HG02840 (cell line): ENCODE results near the gene CCDC6.
"Not testable (repeated sequence)": the region's sequence is repeated elsewhere in the genome, so short reads cannot be mapped to it uniquely, and the experiment has no call there.

Experiments
- ATAC-seq: cut with Tn5 transposase; IDR thresholded peaks from one replicate; pipeline ENCODE4 v1.9.1; 2021; ENCODE audit warnings: mild to moderate bottlenecking, moderate library complexity, moderate number of reproducible peaks; ENCODE audit not compliant: unreplicated experiment, low FRiP score

Gene CCDC6

DNA sequence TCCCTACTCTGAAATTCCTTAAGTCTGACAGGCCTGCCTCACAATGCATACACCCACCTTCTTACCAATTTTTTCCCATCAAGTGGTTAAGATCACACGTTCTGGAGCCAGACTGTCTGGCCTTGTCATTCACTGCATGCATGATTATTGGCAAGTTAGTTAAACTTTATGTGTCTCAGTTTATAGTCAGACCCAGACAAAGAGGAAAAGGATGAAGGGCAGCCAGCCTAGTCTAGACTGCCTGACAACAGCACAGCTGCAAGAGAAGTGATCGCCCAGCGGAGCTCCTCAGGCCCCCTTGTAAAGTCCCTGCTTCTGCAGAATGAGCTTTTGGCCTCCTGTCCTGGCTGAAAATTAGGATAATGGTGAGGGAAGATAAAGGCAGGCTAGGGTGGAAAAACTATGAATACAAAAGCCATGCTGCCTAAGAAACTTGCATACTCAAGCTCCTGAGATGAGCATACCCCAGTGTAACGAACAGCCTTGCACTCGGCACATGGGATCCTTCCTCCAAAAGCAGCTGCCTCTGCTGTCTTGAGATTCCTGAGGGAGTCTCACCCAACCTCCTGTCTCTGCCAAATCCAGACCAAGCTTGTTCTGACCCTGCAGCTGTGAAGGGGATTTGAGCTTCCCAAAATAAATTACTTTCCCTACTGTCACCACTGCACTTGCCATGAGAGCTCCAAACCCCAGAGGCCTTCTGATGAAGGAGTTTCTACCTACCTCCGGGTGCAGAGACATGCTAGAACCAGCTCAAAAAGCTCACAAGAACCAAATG, 126.4 kb downstream of the CCDC6 start:
- no peak for ATAC-seq

DNA sequence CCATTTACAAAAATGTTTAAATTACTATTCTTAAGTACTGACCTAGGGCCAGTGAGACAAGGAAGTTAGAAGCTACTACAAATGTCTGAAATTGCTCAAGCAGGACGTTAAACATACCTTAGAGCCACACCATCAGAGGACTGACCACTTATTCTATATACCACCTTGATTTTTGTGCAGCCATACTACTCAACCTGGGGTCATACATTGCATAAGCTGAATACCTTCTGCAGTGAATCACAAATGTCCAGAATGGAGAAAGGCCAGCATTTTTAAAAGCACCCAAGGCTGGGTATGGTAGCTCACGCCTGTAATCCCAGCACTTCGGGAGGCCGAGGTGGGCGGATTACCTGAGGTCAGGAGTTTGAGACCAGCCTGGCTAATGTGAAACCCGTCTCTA, 131.9 kb downstream of the CCDC6 start:
- no peak for ATAC-seq

DNA sequence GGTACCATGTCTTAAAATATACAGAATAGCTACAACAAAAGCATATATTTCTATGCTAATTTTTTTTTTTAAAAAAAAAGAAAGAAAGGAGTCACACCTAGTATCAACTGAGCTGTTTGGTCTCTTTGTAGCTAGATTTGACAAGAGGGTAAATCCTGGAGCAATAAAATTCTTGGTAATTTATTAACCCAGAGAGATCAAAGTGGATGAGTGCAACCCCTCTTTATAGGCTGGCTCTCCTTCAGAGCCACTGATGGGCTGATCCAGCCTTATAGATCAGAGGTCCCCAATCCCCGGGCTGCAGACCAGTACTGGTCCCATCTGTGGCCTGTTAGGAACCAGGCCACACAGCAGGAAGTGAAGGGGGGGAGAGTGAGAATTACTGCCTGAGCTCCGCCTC, 133.3 kb downstream of the CCDC6 start:
- ATAC-seq: no peak

DNA sequence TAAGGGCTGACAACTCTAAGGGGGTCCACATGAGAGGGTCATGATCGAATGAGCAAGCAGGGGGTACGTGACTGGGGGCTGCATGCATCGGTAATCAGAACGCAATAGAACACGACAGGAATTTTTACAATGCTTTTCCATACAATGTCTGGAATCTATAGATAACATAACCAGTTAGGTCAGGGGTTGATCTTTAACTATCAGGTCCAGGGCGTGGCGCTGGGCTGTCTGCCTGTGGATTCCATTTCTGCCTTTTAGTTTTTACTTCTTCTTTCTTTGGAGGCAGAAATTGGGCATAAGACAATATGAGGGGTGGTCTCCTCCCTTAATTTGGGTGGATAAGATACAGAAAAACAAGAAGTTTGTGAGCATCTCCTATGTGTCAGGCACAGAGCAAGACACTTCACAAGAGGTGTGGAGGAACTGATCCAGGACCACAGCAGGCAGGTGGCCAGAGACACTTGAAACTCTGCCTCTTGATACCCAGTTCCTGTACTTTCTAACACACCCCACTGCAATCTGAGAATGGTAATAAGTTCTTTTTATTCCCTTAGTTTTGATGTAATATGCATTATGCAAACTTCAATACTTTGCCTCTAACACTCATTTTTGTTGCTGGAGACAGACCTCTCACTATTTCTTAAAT, 135.1 kb downstream of the CCDC6 start:
- ATAC-seq: no peak

DNA sequence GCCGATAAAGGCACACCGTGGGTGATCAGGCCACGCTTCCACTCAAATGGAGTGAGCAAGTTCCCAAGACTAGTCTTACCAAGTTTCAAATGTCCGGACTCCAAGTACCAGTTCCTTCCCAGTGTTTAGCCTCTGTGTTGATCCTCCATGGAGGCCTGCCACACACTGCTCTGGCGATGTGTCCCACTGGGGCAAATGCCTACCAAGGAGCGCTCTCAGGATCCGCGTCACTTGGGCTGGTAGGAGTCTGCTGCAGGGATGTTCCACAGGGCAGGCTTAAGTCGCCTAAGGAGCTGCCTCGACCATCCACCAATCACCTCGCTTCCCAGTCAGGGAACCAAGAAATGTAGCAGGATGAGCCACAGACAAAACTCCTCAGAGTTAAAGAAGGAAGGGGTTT, 135.7 kb downstream of the CCDC6 start:
- no peak for ATAC-seq

DNA sequence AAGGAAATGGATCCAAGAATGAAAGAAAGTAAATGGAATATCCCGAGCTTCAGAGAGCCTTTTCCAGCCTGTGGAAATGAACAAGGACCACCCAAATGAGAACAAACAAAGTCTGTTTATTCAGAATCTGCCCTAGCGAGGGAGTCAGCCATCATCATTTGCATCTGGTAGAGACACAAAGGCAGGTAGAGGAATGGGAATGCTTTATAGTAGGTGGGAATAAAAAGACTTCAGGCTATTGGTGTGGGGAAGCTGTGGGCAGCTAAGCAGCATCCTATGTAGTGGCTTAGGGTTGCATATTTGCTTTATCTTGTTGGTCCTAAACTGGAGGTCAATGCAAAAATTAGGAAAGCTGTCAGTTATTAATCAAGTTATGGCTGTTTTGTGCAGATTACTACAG, 143.9 kb downstream of the CCDC6 start:
- no peak for ATAC-seq

DNA sequence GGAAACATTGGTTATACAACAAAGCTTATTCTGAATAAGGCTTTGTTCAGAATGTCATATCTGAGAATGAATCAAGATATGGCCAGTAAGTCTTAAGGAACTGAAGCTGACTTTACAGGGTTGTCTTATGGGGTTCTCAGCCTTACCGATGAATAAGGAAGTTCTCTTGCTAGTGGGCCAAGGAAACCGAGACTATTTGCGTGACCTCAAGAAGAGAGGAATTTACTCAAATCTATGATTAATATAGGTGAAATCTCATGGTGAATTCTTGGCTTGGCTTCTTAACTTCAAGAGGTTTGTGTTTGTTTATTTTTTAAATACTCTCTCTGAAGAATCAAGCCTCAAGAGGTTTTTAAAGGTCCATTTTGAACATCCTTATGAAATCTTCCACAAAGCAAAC, 148.4 kb downstream of the CCDC6 start:
- ATAC-seq: no peak

DNA sequence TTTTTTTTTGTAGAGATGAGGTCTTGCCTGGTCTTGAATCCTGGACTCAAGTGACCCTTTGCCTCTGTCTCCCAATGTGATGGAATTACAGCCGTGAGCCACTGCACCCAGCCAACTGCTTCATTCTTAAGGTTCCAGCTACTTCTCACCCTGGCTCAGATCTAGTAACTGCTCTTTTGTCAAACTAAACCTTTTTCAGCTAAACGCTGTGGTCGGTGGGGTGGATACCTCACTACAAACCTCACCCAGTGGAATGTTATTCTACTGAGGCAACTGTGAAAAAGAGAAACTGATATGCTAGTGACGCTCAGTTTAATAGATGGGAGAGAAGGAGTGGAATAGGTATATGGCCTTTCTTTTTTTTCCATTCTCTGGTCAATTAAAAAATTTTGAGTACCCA, 151.4 kb downstream of the CCDC6 start:
- no peak for ATAC-seq

DNA sequence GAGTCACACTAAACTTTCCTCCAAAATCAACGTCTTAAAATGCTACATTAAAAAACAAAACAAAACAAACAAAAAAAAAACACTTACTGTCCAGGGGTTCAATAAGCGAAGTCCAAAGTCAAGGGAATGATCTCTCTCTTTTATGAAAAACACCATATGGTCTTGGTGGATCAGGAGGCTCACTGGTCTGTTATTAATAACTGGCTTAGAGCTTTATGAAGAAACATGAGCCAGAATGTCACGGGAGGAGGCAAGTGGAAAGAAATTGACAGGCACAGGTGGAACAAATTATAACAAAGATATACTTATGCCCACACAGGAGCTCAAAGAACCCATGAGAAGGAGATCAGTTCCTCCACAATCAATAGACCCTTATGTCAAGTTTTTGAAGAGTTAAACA, 153.1 kb downstream of the CCDC6 start, which contains the start of gene MRLN:
Gene MRLN (minus strand): TSS at position 189 of the 400 bp plus-strand sequence.
- no peak for ATAC-seq

DNA sequence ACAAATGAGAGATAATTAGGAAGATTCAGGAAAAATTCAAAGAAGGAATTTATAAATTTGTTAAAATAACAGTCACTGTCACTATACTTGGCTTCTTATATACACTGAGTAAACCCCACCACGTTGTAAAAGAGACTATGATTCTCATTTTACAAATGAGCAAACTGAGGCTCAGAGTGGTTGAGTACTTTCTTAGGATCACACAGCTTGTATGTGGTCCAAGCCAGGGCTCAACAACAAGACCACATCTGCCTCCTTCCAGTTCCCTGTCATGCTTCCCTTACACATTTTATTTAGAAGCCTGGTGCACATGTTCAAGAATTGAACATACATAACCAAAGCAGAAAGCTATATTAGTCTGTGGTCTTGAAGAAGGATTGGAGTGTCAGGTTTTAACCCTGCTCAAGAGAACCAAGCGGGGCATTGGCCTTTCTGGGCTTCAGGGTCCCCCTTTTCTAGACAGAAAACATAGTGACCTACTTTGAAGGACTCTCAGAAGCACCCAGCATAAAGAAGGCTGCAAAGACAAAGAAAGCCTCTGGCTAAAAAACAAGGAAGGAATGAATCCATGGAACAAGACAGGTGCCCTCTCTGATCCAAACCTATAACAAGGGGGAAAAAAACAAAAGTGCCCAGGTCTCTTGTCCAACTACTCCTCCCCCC, 153.9 kb downstream of the CCDC6 start:
- ATAC-seq: no peak

DNA sequence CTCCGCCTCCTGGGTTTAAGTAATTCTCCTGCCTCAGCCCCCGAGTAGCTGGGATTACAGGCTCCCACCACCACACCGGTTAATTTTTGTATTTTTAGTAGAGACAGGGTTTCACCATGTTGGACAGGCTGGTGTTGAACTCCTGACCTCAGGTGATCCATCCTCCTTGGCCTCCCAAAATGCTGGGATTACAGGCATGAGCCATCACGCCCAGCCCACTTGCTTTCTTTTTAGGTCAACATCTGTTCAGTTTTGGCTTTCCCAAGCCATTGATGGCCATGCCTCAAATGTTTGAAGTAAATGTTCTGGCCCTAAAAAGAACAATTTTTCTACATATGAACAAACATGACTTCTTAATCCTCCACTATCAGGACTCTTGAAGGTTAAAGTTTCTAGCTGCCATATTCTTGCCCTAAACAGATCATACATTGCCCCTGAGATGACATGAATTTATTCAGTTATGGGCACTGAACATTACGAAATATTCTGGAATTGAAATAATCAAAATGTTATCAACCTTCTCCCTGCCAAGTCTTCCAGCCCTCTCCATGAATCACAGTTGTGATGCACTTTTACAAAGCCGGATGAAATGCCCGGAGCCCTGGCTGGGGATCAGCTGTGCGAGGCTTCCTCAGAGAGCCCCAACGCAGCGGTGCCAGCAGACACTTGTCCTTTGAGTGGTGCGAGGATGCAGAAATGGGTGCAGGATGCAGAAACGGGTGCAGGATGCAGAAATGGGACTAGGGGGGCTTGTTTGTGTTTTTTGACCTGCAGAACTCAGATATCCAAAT, 156.0 kb downstream of the CCDC6 start:
- no peak for ATAC-seq

DNA sequence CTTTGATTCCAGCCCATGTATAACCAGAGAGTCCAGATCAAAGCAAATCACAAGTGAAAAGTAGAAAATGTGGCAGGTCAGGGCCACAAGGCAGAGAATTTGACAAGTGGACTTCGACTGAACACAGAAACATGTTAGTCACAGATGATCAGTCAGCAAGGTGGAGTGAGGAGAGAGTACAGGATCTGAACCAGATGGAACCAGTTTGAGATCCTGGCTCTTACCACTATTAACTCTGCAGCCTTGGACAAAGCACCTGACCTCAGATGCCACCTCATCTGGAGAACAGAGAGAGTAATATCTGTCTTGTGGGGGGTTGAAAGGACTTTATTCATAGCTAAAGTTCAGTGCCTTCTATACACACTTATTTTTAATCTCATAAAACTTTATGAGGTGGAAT, 157.5 kb downstream of the CCDC6 start:
- ATAC-seq: no peak

DNA sequence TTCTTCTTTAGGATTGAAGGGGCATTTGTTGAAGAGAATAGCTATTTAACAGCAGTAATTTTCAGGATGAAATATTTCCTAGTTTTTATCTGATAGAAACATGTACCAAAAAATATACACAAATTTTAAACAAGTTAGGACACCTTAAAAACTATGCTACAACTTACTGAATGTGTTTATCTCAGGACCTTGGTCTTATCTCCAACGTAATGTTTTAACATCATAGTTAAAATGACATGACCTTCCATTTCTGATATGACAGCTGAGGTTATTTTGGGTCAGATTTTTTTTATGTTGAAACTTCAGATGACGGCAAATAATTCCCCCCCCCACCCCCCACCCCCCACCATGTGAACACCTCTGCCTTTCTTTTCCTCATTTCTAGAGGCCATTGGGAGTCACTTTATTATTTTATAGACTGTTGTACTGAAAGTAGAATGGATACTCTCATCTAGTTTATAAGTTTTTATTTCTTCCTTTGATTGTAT, 161.1 kb downstream of the CCDC6 start:
- ATAC-seq: no peak

DNA sequence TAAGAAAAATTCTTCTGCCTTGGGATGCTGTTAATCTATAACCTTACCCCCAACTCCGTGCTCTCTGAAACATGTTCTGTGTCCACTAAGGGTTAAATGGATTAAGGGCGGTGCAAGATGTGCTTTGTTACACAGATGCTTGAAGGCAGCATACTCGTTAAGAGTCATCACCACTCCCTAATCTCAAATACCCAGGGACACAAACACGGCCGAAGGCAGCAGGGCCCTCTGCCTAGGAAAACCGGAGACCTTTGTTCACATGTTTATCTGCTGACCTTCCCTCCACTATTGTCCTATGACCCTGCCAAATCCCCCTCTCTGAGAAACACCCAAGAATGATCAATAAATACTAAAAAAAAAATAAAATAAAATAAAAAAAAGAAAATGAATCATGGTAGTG, 161.6 kb downstream of the CCDC6 start:
- ATAC-seq: not testable (repeated sequence)

DNA sequence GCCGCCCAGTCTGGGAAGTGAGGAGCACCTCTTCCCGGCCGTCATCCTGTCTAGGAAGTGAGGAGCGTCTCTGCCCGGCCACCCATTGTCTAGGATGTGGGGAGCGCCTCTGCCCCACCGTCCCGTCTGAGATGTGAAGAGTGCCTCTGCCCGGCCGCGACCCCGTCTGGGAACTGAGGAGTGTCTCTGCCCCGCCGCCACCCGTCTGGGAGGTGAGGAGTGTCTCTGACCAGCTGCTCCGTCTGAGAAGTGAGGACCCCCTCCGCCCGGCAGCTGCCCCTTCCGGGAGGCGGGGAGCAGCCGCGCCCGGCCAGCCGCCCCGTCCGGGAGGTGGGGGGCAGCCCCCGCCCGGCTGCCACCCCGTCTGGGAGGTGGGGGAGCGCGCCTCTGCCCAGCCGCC, 162.2 kb downstream of the CCDC6 start:
- not testable (repeated sequence) for ATAC-seq

DNA sequence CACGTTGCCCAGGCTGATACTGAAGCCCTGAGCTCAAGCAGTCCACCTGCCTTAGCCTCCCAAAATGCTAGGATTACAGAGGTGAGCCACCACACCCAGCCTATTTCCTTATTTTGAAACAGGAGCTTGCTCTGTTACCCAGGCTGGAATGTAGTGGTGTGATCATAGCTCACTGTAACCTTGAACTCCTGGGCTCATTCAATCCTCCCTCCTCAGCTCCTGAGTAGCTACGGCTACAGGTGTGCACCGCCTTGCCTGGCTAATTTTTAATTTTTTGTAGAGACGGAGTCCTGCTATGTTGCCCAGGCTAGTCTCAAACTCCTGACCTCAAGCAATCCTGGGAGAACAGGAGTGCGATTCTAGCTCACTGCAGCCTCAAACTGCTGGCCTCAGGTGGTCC, 164.8 kb downstream of the CCDC6 start:
- no peak for ATAC-seq

DNA sequence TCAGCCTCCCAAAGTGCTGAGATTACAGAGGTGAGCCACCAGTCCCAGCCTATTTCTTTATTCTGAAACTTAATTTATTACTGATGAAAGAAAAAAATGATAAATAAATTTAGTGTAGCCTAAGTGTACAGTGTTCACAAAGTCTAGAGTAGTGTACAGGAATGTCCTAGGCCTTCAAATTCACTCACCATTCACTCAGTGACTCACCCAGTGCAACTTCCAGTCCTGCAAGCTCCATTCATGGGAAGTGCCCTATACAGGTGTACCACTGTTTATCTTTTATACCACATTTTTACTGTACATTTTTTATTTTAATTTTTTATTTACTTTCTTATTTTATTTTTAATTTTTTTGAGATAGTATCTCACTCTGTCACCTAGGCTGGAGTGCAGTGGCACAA, 165.3 kb downstream of the CCDC6 start:
- ATAC-seq: no peak
